GM19099 (cell line): ENCODE data around the gene TIMP2.

Experiments used
- POLR2A ChIP-seq: IDR thresholded peaks from 3 replicates; pipeline ENCODE4 v1.6.1; 2011; ENCODE audit warnings: low read depth; ENCODE audit not compliant: insufficient read length; ENCODE audit errors: extremely low read depth

The TIMP2 gene

DNA sequence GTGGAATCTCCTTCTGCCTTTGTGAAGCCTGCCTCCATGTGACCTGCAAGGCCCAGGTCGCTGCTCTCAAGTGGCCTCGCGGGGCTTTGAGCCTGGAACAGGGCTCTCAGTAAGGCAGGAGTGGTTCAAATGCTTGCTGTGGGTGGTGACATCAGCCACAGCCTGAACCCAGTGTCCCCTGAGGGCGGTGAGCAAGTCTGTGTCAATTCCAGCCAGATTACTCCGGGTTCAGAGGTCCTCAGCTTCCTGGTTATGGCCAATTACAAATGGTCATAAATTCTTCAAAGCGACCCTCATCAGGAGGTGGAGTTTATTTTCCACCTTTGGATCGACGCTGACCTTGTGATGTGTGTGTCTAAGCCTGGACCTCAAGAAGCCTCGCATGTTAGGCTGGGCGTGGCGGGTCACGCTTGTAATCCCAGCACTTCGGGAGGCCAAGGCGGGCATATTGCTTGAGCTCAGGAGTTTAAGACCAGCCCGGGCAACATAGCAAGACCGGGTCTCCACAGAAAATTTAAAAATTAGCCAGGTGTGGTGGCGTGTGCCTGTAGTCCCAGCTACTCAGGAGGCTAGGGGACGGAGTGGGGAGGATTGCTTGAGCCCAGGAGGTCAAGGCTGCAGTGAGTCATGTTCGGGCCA lies 37.3 kb upstream of the TIMP2 start:
- no peak for TF ChIP-seq POLR2A

GRCh38 chr17:78961571-78961970 lies 36.4 kb upstream of the TIMP2 start:
- TF ChIP-seq POLR2A = no peak

- TF ChIP-seq POLR2A = no peak
Measured at GRCh38 chr17:78960928-78961327, 35.7 kb upstream of the TIMP2 start.

DNA sequence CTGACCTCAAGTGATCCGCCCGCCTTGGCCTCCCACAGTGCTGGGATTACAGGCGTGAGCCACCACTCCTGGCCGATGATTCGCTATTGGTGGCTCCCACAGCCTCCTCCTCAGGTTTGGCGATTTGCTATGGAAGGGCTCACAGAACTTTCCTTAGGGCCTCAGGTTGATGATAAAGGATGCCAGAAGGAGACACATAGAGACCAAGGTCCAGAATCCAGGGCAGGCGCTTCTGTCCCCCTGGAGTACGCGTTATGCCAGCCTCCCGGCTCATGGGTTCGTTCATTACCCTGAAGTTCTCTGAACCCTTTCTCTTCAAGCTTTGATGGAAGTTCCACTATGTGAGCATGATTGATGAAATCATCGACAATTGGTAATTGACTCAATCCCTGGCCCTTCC lies 34.6 kb upstream of the TIMP2 start:
- TF ChIP-seq POLR2A = no peak

- TF ChIP-seq POLR2A = no peak
Measured at GRCh38 chr17:78958641-78959127, 33.5 kb upstream of the TIMP2 start.

DNA sequence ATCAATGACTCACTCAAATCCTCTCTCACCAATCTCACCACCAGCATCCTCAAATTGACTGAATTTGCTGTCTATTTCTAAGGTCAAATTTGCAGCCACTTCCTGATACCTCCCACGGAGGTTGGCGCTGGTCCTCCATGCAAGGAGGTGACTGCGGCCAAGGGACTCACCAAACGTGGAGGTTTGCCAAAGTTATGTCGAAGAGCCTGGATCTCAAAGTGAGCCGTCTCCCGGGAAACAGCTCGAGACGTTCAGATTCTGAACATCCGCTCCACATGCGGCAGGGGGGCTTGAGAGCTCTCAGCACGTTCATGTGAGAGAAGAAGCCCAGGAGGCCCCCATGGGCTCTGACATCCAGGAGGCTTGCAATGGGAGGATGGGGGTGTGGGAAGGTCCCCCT lies 31.9 kb upstream of the TIMP2 start:
- TF ChIP-seq POLR2A = no peak

- no peak for TF ChIP-seq POLR2A
Measured at GRCh38 chr17:78956254-78956653, 31.1 kb upstream of the TIMP2 start.

DNA sequence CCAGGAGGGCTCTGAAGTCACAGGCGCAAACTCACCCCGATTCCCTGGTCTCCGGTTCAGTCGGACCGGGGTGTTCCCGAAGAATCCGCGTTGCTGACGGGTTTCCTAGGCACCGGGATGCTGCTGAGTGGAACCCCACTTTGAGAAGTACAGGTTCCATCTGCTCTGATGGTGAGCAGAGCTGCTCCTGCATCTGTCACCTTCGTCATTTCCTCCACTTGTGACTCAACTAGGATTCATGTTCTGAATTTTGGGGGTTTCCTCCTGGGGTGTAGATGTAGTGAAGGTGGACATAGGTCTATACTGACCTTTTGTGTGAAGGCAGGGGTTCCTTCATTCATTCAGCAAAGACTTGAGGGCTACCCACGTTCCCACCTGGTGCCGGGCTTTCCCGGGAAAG lies 29.5 kb upstream of the TIMP2 start:
- TF ChIP-seq POLR2A = no peak

GRCh38 chr17:78953356-78954350 lies 28.5 kb upstream of the TIMP2 start:
- no peak for TF ChIP-seq POLR2A

DNA sequence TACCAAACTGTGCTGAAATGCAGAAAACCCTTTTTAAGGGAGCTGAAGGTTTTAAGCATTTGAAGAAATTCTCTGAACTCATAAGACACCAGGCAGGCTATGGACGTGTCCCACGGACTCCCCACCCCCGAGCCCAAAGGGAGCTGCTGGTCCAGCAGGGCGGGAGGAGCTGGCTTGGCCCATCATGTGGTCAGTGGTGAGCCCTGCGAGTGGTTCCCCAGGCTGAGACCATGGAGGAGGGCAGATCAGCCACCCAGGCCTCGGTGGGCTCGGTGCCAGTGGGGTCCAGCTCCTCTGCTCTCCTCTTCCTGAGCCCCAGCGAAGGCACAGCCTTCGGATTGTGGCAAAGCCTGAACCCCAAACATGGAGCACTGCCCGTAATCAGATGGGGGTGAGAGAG lies 27.5 kb upstream of the TIMP2 start:
- TF ChIP-seq POLR2A = no peak

GRCh38 chr17:78951967-78952551 lies 26.9 kb upstream of the TIMP2 start:
- TF ChIP-seq POLR2A = no peak

DNA sequence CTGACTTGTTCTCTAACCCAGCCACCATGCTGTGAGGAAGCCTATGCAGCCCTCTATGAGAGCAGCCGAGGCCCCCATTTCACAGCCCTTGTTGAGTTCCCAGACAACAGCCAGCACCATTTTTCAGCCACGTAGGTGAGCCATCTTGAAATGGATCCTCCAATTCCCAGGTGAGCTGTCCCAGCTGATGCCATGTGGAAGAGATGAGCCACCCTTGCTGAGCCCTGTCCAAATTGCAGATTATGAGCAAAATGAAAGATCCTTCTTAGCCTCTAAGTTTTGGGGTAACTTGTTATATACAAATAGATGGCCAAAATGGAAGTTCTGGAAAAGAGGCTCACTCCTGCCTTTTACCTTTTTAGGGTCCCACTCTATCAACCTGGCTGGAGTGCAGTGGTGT lies 25.7 kb upstream of the TIMP2 start:
- TF ChIP-seq POLR2A = no peak

DNA sequence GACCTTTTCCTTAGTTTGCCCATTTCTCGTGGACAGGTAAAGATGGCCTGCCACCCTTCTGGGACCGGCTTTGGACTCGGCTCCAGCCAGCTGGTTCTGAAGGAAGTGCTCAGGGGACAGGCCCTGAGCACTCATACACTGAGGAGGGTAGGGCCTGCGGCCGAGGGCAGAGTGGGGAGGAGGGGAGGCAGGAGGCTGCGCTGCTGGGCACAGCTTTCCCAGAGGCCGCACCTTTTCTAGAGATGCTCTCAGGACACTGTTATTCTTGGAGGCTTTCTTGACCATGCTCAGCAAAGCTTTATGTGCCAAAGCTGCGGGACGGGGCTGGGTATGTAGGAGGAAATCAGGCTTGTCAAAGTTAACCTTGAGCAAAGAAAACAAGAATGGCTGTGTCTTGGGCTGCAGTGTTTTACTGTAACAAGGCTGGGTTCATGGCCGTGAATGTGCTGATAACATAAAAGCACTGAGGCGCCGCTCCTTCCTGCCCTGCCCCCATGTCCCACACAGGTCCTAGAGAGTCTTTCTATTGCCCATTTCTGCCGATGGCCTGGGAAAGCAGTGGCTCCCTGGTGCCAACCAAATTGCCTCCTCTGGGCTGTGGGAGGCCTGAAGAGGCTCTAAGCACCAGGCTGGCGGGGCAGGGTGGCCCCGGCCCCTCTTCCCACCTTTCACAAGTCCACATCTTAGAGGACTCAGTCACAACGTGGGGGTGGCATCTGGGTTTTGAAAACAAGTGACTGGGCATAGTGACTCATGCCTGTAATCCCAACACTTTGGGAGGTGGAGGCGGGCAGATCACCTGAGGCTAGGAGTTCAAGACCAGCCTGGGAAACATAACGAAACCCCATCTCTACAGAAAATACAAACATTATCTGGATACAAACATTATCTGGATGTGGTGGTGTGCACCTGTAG lies 22.3 kb upstream of the TIMP2 start:
- no peak for TF ChIP-seq POLR2A

DNA sequence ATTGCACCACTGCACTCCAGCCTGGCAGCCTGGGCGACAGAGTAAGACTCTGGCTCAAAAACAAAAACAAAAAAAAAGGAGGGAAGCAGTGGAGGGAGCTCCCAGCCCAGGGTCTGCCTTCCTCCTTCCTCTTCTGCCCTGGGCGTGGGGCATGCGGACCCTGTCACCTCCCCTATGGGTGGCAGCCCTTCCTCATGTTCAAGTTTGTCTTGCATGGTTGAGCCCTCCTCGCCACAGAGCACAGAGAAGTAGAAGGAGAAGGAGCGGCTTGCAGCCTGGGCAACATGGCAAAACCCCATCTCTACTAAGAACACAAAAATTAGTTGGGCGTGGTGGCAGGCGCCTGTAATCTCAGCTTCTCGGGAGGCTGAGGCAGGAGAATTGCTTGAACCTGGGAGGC lies 21.4 kb upstream of the TIMP2 start:
- no peak for TF ChIP-seq POLR2A

GRCh38 chr17:78946131-78946530 lies 20.9 kb upstream of the TIMP2 start:
- no peak for TF ChIP-seq POLR2A

DNA sequence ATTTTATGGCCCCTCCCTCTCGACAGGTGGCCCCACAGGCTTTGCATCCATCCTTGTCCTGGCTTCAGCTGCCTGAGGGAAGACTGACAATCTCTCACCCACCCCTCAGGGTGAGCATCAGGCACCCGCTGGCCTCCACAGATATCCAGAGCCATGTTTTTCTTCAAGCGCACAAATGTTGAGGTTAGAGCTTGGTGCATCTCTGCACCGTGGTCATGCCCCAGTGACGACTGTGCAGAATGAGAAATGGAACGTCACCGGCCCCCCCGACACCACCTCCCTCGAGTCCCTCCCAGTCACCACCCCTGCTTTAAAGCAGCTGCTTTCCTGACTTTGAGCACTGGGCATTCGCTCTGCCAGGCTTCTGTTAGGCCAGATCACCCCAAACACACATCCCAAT lies 19.8 kb upstream of the TIMP2 start:
- TF ChIP-seq POLR2A = no peak
